ENCODE data around the gene TUBA4B.

Gene TUBA4B

GRCh38 chr2:219278655-219279150 lies 25.7 kb downstream of the TUBA4B start:
- DNase-seq (ENCODE audit: low read depth) = no peak
- no peak for TF ChIP-seq CTCF (IDR thresholded peaks at IDR 0.05; ENCODE audit: control insufficient read depth, extremely low read depth, insufficient read depth)

GRCh38 chr2:219279151-219279915 lies 26.3 kb downstream of the TUBA4B start, which contains the start of gene DNAJB2:
DNAJB2 (plus strand) TSS chr2:219279366; CDS start chr2:219279834, 468 bp downstream.
- peak within 1 kb of the TSS; percentile 80 for H3K4me3 ChIP-seq (ENCODE audit: low read depth, low read length)
- DNase-seq (ENCODE audit: low read depth) = peak; percentile 83
- no peak for TF ChIP-seq CTCF (IDR thresholded peaks at IDR 0.05; ENCODE audit: control insufficient read depth, extremely low read depth, insufficient read depth)

More at GRCh38 chr2:219278655-219279150, 25.7 kb downstream of the TUBA4B start:
- H3K4me3 ChIP-seq (ENCODE audit: low read depth, low read length) = peak overlapping the region; percentile 80

GRCh38 chr2:219279916-219280516 lies 27.0 kb downstream of the TUBA4B start:
- H3K4me3 ChIP-seq (ENCODE audit: low read depth, low read length) = peak overlapping the region; percentile 80
- DNase-seq (ENCODE audit: low read depth) = no peak
- no peak for TF ChIP-seq CTCF (IDR thresholded peaks at IDR 0.05; ENCODE audit: control insufficient read depth, extremely low read depth, insufficient read depth)

GRCh38 chr2:219280651-219281050 lies 27.6 kb downstream of the TUBA4B start:
- TF ChIP-seq CTCF (IDR thresholded peaks at IDR 0.05; ENCODE audit: control insufficient read depth, extremely low read depth, insufficient read depth) = no peak
- no peak for DNase-seq (ENCODE audit: low read depth)
- H3K4me3 ChIP-seq (ENCODE audit: low read depth, low read length) = no peak overlapping the region; the same call in 1 of the 2 replicates

GRCh38 chr2:219281588-219281987 lies 28.5 kb downstream of the TUBA4B start:
- H3K4me3 ChIP-seq (ENCODE audit: low read depth, low read length) = no peak overlapping the region
- no peak for TF ChIP-seq CTCF (IDR thresholded peaks at IDR 0.05; ENCODE audit: control insufficient read depth, extremely low read depth, insufficient read depth)
- no peak for DNase-seq (ENCODE audit: low read depth)

GRCh38 chr2:219282375-219282774 lies 29.3 kb downstream of the TUBA4B start:
- TF ChIP-seq CTCF (IDR thresholded peaks at IDR 0.05; ENCODE audit: control insufficient read depth, extremely low read depth, insufficient read depth) = no peak
- no peak for DNase-seq (ENCODE audit: low read depth)
- H3K4me3 ChIP-seq (ENCODE audit: low read depth, low read length) = no peak overlapping the region
